ENCODE measurements around the gene MRPS18C. TPM values are rescaled to one million over a fixed set of nuclear protein-coding genes. Genes with fewer than 3 reads are reported as not detected.
A peak's percentile ranks its signal among the peaks of the same experiment; 100 is the strongest.

Gene MRPS18C
- total and polyA plus RNA-seq, 9 of the 15 experiments (the other 6 are each of a cell fraction or from before 2014, with no cell fraction given), result 54.3 to 390 (median 138) TPM

GRCh38 chr4:83484500-83485461 is 28.9 kb downstream of the MRPS18C start, which contains the start of gene ABRAXAS1 (continued):
- TF ChIP-seq, protein P1, sequence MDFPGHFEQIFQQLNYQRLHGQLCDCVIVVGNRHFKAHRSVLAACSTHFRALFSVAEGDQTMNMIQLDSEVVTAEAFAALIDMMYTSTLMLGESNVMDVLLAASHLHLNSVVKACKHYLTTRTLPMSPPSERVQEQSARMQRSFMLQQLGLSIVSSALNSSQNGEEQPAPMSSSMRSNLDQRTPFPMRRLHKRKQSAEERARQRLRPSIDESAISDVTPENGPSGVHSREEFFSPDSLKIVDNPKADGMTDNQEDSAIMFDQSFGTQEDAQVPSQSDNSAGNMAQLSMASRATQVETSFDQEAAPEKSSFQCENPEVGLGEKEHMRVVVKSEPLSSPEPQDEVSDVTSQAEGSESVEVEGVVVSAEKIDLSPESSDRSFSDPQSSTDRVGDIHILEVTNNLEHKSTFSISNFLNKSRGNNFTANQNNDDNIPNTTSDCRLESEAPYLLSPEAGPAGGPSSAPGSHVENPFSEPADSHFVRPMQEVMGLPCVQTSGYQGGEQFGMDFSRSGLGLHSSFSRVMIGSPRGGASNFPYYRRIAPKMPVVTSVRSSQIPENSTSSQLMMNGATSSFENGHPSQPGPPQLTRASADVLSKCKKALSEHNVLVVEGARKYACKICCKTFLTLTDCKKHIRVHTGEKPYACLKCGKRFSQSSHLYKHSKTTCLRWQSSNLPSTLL (IDR thresholded peaks at IDR 0.05), result no peak
- TF ChIP-seq MAFF (IDR thresholded peaks at IDR 0.05; ENCODE audit: low read length) (no peak), NCOA6 (IDR thresholded peaks at IDR 0.05) (peak; percentile 96), SIN3A (IDR thresholded peaks at IDR 0.05; ENCODE audit: borderline replicate concordance in 2 of 2, control insufficient read depth in 1 of 2, low read depth in 2 of 2, low read length in 2 of 2) (peak; percentile 44 to 58; a peak in 2 of 4 replicates), ZNF140 (CRISPR knock-in tag; IDR thresholded peaks at IDR 0.05) (no peak), EHMT2 (IDR thresholded peaks at IDR 0.05) (0 out of 2 replicates have a peak, but pooled peaks have one; percentile 11), CLOCK (CRISPR knock-in tag; IDR thresholded peaks at IDR 0.05; ENCODE audit: borderline replicate concordance) (no peak), GABPB1 (CRISPR knock-in tag; IDR thresholded peaks at IDR 0.05) (peak; percentile 79; the same call in 1 of the 2 replicates), ZNF431 (CRISPR knock-in tag; IDR thresholded peaks at IDR 0.05) (peak; percentile 73), CEBPG (CRISPR knock-in tag; IDR thresholded peaks at IDR 0.05) (no peak), CEBPG (tag; conservative IDR thresholded peaks at IDR 0.05 in 1 of 2, IDR thresholded peaks at IDR 0.05 in 1 of 2) (no peak), FUS (optimal IDR thresholded peaks at IDR 0.05; ENCODE audit: low read depth, low read length) (peak; percentile 48)
- TF ChIP-seq, protein P2, sequence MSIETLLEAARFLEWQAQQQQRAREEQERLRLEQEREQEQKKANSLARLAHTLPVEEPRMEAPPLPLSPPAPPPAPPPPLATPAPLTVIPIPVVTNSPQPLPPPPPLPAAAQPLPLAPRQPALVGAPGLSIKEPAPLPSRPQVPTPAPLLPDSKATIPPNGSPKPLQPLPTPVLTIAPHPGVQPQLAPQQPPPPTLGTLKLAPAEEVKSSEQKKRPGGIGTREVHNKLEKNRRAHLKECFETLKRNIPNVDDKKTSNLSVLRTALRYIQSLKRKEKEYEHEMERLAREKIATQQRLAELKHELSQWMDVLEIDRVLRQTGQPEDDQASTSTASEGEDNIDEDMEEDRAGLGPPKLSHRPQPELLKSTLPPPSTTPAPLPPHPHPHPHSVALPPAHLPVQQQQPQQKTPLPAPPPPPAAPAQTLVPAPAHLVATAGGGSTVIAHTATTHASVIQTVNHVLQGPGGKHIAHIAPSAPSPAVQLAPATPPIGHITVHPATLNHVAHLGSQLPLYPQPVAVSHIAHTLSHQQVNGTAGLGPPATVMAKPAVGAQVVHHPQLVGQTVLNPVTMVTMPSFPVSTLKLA (conservative IDR thresholded peaks at IDR 0.05), result peak; percentile 66 to 78; a peak in 3 of 4 replicates
